WI38 (cell line): Measurements from ENCODE around the gene CCDC121.
"Not testable (repeated sequence)": the region's sequence is repeated elsewhere in the genome, so short reads cannot be mapped to it uniquely, and the experiment has no call there.

Source experiments
- H3K4me3 ChIP-seq: 2 replicates; pipeline ENCODE4 v1.5.1; 2011; ENCODE audit warnings: low read depth, mild to moderate bottlenecking, control low read depth, low read length
- CTCF ChIP-seq: IDR thresholded peaks from 2 replicates; pipeline ENCODE4 v1.5.1; 2012; ENCODE audit warnings: low read depth, mild to moderate bottlenecking, control low read depth, low read length

The CCDC121 gene

GRCh38 chr2:27634291-27634690, 5.5 kb upstream of the CCDC121 start:
- TF ChIP-seq CTCF = no peak
- no peak overlapping the region for H3K4me3 ChIP-seq

GRCh38 chr2:27630257-27630656, 1.4 kb upstream of the CCDC121 start:
- H3K4me3 ChIP-seq = not testable (repeated sequence)

- H3K4me3 ChIP-seq = peak overlapping the region; percentile 94
- no peak for TF ChIP-seq CTCF
Observed at GRCh38 chr2:27627963-27628766, 647 bp downstream of the CCDC121 start.

- H3K4me3 ChIP-seq = not testable (repeated sequence)
Observed at GRCh38 chr2:27626921-27627320, 1.9 kb downstream of the CCDC121 start.

GRCh38 chr2:27626323-27626722, 2.5 kb downstream of the CCDC121 start:
- not testable (repeated sequence) for H3K4me3 ChIP-seq

GRCh38 chr2:27624943-27625342, 3.9 kb downstream of the CCDC121 start:
- no peak overlapping the region for H3K4me3 ChIP-seq
- no peak for TF ChIP-seq CTCF

GRCh38 chr2:27622921-27623384, 5.9 kb downstream of the CCDC121 start:
- TF ChIP-seq CTCF = no peak
- no peak overlapping the region for H3K4me3 ChIP-seq

GRCh38 chr2:27621524-27621923, 7.3 kb downstream of the CCDC121 start:
- no peak for TF ChIP-seq CTCF
- no peak overlapping the region for H3K4me3 ChIP-seq

- TF ChIP-seq CTCF = no peak
- H3K4me3 ChIP-seq = no peak overlapping the region
Observed at GRCh38 chr2:27615316-27615715, 13.5 kb downstream of the CCDC121 start.
